NCI-H748 (cell line): ENCODE data around the gene GMDS.

ENCODE experiments used
- DNase-seq: peaks from one replicate; lab custom pipeline; 2025; ENCODE audit not compliant: unreplicated experiment; lab: John Stamatoyannopoulos, UW

The GMDS gene

GRCh38 chr6:1584996-1585668 is 660.3 kb downstream of the GMDS start:
- DNase-seq: peak; percentile 19

GRCh38 chr6:1584146-1584545 is 661.3 kb downstream of the GMDS start:
- DNase-seq: no peak

GRCh38 chr6:1581120-1581991 is 664.0 kb downstream of the GMDS start:
- DNase-seq: no peak

GRCh38 chr6:1580585-1580984 is 664.8 kb downstream of the GMDS start:
- DNase-seq: no peak

- no peak for DNase-seq
Measured at GRCh38 chr6:1580109-1580508, 665.3 kb downstream of the GMDS start.

GRCh38 chr6:1579096-1579495 is 666.3 kb downstream of the GMDS start:
- no peak for DNase-seq

GRCh38 chr6:1577896-1578745 is 667.3 kb downstream of the GMDS start:
- DNase-seq: no peak

GRCh38 chr6:1577146-1577680 is 668.2 kb downstream of the GMDS start:
- no peak for DNase-seq

GRCh38 chr6:1576711-1577110 is 668.7 kb downstream of the GMDS start:
- DNase-seq: no peak

- DNase-seq: no peak
Measured at GRCh38 chr6:1576166-1576565, 669.2 kb downstream of the GMDS start.

- no peak for DNase-seq
Measured at GRCh38 chr6:1575210-1576041, 670.0 kb downstream of the GMDS start.

GRCh38 chr6:1574890-1575209 is 670.6 kb downstream of the GMDS start:
- DNase-seq: no peak

- no peak for DNase-seq
Measured at GRCh38 chr6:1574083-1574761, 671.2 kb downstream of the GMDS start.
